Cardiac fibroblast (primary cell): ENCODE measurements around the gene LCORL.

ENCODE experiments used
- DNase-seq, 2 donors: peaks; one replicate each; pipeline versions ENCODE4 v3.0.0 to v3.0.0-alpha.2; 2010; ENCODE audit warnings: low read depth in 2 of 2
- H3K4me3 ChIP-seq, 2 donors: replicated peaks in 1 of 2; 1 replicate in 1 of 2; 2 replicates in 1 of 2; pipeline ENCODE4 v1.5.1; 2011; ENCODE audit warnings: low read depth in 2 of 2, low read length in 2 of 2, mild to moderate bottlenecking in 2 of 2, moderate library complexity in 1 of 2
- CTCF ChIP-seq: IDR thresholded peaks from one replicate; pipeline ENCODE4 v1.5.1; 2011; ENCODE audit warnings: low read depth, mild to moderate bottlenecking, low read length, inconsistent platforms

The LCORL gene

GRCh38 chr4:17941731-17942130 is 79.8 kb downstream of the LCORL start:
- H3K4me3 ChIP-seq, result no peak overlapping the region
- no peak for TF ChIP-seq CTCF
- DNase-seq, result peak in 1 of 2 donors; percentile 22

GRCh38 chr4:17939054-17939453 is 82.5 kb downstream of the LCORL start:
- DNase-seq, result no peak
- no peak overlapping the region for H3K4me3 ChIP-seq
- TF ChIP-seq CTCF, result no peak

GRCh38 chr4:17934286-17934685 is 87.3 kb downstream of the LCORL start:
- H3K4me3 ChIP-seq, result no peak overlapping the region
- TF ChIP-seq CTCF, result peak; percentile 9
- DNase-seq, result peak; percentile 15 to 36

- TF ChIP-seq CTCF, result no peak
Observed at GRCh38 chr4:17933126-17933525, 88.4 kb downstream of the LCORL start.

GRCh38 chr4:17932041-17932440 is 89.5 kb downstream of the LCORL start:
- no peak for DNase-seq
- no peak for TF ChIP-seq CTCF
- no peak overlapping the region for H3K4me3 ChIP-seq

More at GRCh38 chr4:17933126-17933525, 88.4 kb downstream of the LCORL start:
- DNase-seq, result no peak
- H3K4me3 ChIP-seq, result no peak overlapping the region

- no peak for TF ChIP-seq CTCF
- DNase-seq, result peak in 1 of 2 donors; percentile 3
- no peak overlapping the region for H3K4me3 ChIP-seq
Observed at GRCh38 chr4:17930256-17930655, 91.3 kb downstream of the LCORL start.

- no peak for TF ChIP-seq CTCF
- no peak overlapping the region for H3K4me3 ChIP-seq
Observed at GRCh38 chr4:17924189-17924588, 97.4 kb downstream of the LCORL start.

More at GRCh38 chr4:17924189-17924588, 97.4 kb downstream of the LCORL start:
- DNase-seq, result no peak
